ENCODE results near the gene CACNA1C. TPM values are rescaled to one million over a fixed set of nuclear protein-coding genes. Genes with fewer than 3 reads are reported as not detected.
A peak's percentile ranks its signal among the peaks of the same experiment; 100 is the strongest.

Gene CACNA1C
- total RNA-seq, 2 donors from 2014 or later = 70.0 to 127 TPM

DNA sequence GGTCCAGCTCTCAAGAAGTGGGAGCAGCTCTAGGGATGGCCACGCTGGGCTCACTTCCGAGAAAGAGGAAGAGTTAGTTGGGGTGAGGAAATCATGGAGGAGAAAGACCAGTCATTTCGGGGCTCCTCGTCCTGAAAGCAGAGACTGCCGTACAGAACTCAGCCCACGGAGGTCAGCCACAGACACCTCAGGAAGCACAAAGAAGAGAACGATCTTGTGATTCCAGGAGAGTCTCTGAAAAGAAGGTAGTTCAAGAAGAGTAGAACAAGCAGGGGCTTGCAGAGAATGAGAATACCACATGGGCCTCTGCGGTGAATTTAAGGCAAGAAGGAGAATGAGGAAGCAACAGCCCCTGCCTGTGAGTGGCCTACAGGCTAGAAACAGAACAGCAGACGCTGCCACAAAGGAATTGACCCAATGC lies 311.9 kb downstream of the CACNA1C start:
- DNase-seq (ENCODE audit: low spot score) (no peak), ATAC-seq (ENCODE audit: insufficient number of reproducible peaks, low FRiP score, low read depth) (no peak)
- Histone ChIP-seq H3K27ac (no peak overlapping the region), H3K4me1 (ENCODE audit: control insufficient read depth in 1 of 2, low read depth in 2 of 2) (peaks cover 0 to 1% of the 10 kb centered on the region in 2 donors), H3K27me3 (replicated peaks; ENCODE audit: insufficient read depth) (no peaks in the 10 kb centered on the region), H3K4me3 (no peak overlapping the region), H3K9me3 (no peaks in the 10 kb centered on the region), H3K36me3 (no peaks in the 10 kb centered on the region)
- TF ChIP-seq, protein P1, sequence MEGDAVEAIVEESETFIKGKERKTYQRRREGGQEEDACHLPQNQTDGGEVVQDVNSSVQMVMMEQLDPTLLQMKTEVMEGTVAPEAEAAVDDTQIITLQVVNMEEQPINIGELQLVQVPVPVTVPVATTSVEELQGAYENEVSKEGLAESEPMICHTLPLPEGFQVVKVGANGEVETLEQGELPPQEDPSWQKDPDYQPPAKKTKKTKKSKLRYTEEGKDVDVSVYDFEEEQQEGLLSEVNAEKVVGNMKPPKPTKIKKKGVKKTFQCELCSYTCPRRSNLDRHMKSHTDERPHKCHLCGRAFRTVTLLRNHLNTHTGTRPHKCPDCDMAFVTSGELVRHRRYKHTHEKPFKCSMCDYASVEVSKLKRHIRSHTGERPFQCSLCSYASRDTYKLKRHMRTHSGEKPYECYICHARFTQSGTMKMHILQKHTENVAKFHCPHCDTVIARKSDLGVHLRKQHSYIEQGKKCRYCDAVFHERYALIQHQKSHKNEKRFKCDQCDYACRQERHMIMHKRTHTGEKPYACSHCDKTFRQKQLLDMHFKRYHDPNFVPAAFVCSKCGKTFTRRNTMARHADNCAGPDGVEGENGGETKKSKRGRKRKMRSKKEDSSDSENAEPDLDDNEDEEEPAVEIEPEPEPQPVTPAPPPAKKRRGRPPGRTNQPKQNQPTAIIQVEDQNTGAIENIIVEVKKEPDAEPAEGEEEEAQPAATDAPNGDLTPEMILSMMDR (IDR thresholded peaks at IDR 0.05) = no peak

DNA sequence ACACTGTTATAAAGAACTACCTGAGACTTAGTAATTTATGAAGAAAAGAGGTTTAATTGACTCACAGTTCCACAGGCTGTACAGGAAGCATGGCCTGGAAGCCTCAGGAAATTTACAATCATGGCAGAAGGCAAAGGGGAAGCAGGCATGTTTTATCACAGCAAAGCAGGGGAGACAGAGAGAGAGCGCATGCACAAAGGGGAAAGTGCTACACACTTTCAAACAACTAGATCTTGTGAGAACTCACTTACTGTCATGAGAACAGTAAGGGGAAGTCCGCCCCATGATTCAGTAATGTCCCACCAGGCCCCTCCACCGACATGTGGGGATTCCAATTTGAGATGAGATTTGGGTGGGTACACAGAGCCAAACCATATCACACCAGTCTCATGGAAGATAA lies 313.9 kb downstream of the CACNA1C start:
- no peak overlapping the region for H3K4me3 ChIP-seq
- no peaks in the 10 kb centered on the region for H3K36me3 ChIP-seq
- H3K27ac ChIP-seq = no peak overlapping the region
- TF ChIP-seq, protein P1 (IDR thresholded peaks at IDR 0.05) = no peak
- no peak for ATAC-seq (ENCODE audit: insufficient number of reproducible peaks, low FRiP score, low read depth)
- no peak for DNase-seq (ENCODE audit: low spot score)
- peaks cover 0 to 8% of the 10 kb centered on the region in 2 donors for H3K4me1 ChIP-seq (ENCODE audit: control insufficient read depth in 1 of 2, low read depth in 2 of 2)
- no peaks in the 10 kb centered on the region for H3K27me3 ChIP-seq (replicated peaks; ENCODE audit: insufficient read depth)
- H3K9me3 ChIP-seq = no peaks in the 10 kb centered on the region

DNA sequence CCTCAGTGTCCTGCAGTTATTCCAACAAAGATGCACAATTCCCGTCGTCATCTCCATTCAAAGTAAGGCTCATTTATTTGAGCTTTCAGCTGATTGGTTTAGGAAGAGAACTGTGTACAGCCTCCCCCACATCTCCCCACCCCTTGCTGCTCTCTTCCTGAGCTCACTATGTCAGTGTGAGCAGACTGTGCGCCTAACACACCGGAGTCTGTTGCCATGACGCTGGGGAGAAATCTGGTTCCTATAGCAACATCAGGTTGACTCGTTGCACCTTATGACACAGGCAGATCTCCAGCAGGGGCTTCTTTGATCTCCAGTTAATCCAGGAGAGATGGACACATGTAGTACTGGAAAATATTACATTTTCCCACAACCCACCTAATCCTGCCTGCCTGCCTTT lies 319.4 kb downstream of the CACNA1C start:
- Histone ChIP-seq H3K4me3 (no peak overlapping the region), H3K4me1 (ENCODE audit: control insufficient read depth in 1 of 2, low read depth in 2 of 2) (peaks cover 8 to 59% of the 10 kb centered on the region in 2 donors), H3K27ac (no peak overlapping the region), H3K36me3 (no peaks in the 10 kb centered on the region), H3K27me3 (replicated peaks; ENCODE audit: insufficient read depth) (no peaks in the 10 kb centered on the region), H3K9me3 (no peaks in the 10 kb centered on the region)
- no peak for DNase-seq (ENCODE audit: low spot score)
- ATAC-seq (ENCODE audit: insufficient number of reproducible peaks, low FRiP score, low read depth) = no peak
- TF ChIP-seq, protein P1 (IDR thresholded peaks at IDR 0.05) = no peak

DNA sequence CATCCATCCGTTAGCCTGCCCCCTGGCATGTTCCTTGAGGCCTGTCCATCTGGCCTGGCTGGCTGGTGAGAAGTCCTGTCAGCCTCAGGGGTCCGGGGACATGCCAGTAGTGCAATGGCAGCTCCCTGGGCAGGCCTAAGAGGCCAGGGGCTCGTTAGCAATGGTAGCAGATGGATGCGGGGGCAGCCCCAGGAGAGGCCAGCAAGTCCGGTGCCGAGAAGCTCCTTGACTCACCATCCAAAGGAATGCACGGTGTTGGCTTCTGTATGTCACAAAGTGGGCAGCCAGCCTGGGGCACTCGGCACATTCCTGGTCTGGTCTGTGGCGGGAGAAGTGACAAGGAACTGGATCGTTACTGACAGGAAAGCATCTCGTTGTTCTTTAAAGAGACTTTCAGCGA lies 319.9 kb downstream of the CACNA1C start:
- H3K4me1 ChIP-seq (ENCODE audit: control insufficient read depth in 1 of 2, low read depth in 2 of 2) = peaks cover 8 to 65% of the 10 kb centered on the region in 2 donors
- ATAC-seq (ENCODE audit: insufficient number of reproducible peaks, low FRiP score, low read depth) = no peak
- TF ChIP-seq, protein P1 (IDR thresholded peaks at IDR 0.05) = no peak
- no peak overlapping the region for H3K4me3 ChIP-seq
- DNase-seq (ENCODE audit: low spot score) = peak; percentile 49
- no peaks in the 10 kb centered on the region for H3K36me3 ChIP-seq
- no peak overlapping the region for H3K27ac ChIP-seq
- no peaks in the 10 kb centered on the region for H3K27me3 ChIP-seq (replicated peaks; ENCODE audit: insufficient read depth)
- no peaks in the 10 kb centered on the region for H3K9me3 ChIP-seq

DNA sequence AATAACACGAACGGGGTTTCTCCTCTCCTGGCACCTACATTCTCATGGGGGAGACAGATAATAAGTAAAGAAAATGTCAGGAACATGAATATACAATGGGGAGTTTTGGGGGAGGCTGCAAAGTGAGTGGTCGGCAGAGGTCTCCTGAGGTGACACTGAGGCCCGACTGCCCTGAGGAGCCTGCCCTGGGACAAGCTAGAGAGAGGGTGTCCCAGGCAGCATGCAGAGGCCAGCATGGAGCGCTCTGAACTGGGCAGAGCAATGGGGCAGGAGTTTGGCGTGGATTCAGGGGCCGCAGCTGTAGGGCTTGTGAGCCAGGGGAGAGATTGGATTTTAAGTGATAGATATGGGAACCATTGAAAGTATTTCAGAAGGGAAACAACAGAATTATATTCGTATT lies 320.5 kb downstream of the CACNA1C start:
- TF ChIP-seq, protein P1 (IDR thresholded peaks at IDR 0.05) = no peak
- DNase-seq (ENCODE audit: low spot score) = no peak
- Histone ChIP-seq H3K27me3 (replicated peaks; ENCODE audit: insufficient read depth) (no peaks in the 10 kb centered on the region), H3K4me3 (no peak overlapping the region), H3K4me1 (ENCODE audit: control insufficient read depth in 1 of 2, low read depth in 2 of 2) (peaks cover 8 to 71% of the 10 kb centered on the region in 2 donors), H3K27ac (peak overlapping the region; percentile 4 to 19), H3K36me3 (no peaks in the 10 kb centered on the region), H3K9me3 (no peaks in the 10 kb centered on the region)
- no peak for ATAC-seq (ENCODE audit: insufficient number of reproducible peaks, low FRiP score, low read depth)

Data from thoracic aorta (tissue), 2 donors.